ENCODE measurements around the gene FARP1. TPM values are rescaled to one million over a fixed set of nuclear protein-coding genes. Genes with fewer than 3 reads are reported as not detected.
A peak's percentile ranks its signal among the peaks of the same experiment; 100 is the strongest.

The FARP1 gene
- total RNA-seq, 1 experiment from 2014 or later, result 33.0 TPM

DNA sequence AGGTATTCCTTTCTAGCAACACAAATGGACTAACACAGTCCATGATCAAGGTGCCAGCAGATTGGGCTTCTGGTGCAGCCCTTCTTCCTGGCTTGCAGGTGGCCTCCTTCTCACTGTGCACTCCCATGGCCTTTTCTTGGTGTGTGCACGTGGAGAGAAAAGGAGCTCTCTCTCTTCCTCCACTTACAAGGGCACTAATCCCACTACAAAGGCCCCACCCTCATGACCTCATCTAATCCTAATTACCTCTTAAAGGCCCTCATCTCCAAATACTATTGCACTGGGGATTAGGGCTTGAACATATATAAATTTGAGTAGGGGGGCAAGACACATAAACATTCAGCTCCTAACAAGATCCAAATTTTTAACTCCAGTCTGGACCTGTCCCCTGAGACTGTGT, 19.7 kb upstream of the FARP1 start:
- in situ Hi-C loops (cut with HindIII; ENCODE audit: low pct_unique_long_range_greater_than_20kb, low sequenced_read_pairs), result no loop called here

DNA sequence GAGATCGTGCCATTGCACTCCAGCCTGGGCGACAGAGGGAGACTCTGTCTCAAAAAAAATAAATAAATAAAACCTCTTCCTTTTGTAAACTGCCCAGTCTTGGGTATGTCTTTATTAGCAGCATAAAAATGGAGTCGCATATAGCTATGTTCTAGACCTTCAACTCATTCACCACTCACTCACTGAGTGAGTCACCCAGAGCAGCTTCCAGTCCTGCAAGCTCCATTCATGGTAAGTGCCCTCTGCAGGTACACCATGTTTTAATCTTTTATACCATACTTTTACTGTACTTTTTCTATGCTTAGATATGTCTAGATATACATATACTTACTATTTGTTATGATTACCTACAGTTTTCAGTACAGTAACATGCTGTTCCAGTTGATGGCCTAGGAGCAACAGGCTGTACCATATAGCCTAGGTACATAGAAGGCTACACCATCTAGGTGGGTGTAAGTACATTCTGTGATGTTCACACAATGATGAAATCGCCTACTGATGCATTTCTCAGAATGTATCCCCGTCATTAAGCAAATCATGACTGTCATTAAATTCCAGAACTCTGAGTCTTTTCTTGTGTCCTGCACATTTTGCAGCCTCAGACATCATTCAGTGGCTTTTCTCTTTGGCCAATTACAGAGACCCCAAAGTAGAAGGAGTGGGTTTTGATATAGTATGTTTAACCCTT, 13.7 kb upstream of the FARP1 start:
- DNase-seq (ENCODE audit: low read depth), result no peak
- in situ Hi-C loops (cut with HindIII; ENCODE audit: low pct_unique_long_range_greater_than_20kb, low sequenced_read_pairs), result no loop called here

More for the DNA sequence above, 19.7 kb upstream of the FARP1 start:
- DNase-seq (ENCODE audit: low read depth), result no peak

GRCh38 chr13:98133946-98134345, 8.9 kb upstream of the FARP1 start:
- in situ Hi-C loops (cut with HindIII; ENCODE audit: low pct_unique_long_range_greater_than_20kb, low sequenced_read_pairs), result no loop called here
- DNase-seq (ENCODE audit: low read depth), result peak; percentile 71

DNA sequence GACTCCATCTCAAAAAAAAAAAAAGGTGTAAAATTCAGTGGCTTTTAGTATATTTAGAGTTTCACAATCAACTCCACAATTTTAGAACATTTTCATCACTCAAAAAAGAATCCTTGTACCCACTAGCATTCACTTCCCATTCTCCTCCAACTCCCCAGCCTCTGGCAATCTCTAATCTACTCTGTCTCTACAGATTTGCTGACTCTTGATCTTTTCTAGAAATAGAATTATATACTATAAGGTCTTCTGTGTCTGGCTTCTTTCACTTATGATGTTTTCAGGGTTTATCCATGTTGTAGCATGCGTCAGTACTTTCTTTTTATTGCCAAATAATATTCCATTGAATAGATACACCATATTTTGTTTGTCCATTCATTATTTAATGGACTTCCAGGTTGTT, 8.0 kb upstream of the FARP1 start:
- DNase-seq (ENCODE audit: low read depth), result no peak
- in situ Hi-C loops (cut with HindIII; ENCODE audit: low pct_unique_long_range_greater_than_20kb, low sequenced_read_pairs), result no loop called here

DNA sequence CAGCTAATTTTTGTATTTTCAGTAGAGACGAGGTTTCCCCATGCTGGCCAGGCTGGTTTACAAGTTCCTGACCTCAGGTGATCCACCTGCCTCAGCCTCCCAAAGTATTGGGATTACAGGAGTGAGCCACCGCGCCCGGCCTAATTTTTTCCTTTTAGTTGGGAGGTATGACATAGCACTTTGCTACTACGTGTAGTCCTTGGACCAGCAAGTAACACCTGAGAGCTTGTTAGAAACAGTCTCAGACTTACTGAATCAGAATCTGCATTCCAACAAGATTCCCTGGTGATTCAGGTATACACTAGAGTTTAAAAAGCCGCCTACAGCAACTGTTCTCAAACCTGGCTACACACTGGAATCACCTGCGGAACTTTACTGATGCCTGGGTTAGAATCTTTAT, 1.8 kb upstream of the FARP1 start:
- in situ Hi-C loops (cut with HindIII; ENCODE audit: low pct_unique_long_range_greater_than_20kb, low sequenced_read_pairs), result no loop called here
- DNase-seq (ENCODE audit: low read depth), result no peak

DNA sequence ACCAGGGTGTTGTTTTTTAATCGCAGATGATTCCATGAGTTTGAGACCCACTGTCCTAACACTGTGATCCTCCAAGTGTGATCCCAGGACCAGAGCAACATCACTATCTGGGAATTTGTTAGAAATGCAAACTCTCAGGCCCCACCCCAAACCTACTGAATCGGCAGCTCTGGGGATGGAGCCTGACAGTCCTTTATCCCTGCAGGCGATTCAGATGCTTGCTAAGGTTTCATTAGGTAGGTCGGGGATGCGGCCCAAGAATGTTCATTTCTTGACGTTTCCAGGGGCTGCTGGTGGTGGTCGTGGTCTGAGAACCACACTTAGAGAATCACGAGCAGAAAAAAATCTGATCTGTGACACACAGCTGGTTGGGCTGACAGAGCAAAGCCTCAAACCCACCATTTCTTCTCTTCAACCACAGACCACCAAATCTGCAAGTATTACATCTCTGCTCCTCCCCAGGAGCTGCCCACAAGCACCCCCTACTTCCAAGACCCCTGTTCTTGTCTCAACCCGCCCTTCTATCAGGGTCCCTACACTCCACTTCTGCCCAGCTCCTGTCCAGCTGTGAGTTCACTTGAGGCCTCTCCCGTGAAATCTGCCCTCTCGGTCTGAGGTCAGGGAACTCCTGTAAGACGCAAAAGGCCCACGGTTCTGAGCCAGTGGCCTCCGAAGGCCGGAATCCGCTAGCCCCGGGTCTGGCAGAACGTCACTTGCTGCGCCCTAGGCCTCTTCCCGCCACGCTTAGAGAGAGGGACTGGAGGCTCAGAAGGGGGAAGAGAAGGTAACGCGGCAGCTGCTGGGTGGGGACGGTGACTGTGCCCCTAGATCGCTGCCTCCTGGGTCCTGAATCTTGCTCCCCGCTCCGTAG, 1.1 kb upstream of the FARP1 start:
- no peak for DNase-seq (ENCODE audit: low read depth)
- in situ Hi-C loops (cut with HindIII; ENCODE audit: low pct_unique_long_range_greater_than_20kb, low sequenced_read_pairs), result no loop called here

- in situ Hi-C loops (cut with HindIII; ENCODE audit: low pct_unique_long_range_greater_than_20kb, low sequenced_read_pairs), result no loop called here
- DNase-seq (ENCODE audit: low read depth), result no peak
These were observed 261 bp downstream of the FARP1 start for GRCh38 chr13:98143157-98143553.

DNA sequence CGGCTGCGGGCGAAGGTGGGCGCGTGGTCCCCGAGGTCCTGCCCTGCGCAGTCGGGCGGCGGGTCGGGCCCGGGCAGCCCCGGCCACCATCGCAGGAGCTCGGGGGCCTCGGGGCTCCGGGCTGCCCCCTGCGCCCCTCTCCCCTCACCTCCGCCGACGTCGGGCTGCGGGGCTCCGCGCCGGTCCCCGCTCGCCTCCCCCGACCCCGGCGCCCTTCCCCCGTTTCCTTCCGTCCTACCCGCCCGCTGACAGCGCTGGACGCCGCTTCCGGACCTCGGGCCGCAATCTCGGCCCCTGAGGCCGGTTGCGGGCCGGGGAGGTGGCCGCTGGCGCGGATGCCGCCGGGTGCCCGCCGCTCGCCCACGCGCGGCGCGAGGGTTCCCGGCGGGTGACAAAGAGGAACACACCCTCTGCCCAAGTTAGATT, 720 bp downstream of the FARP1 start:
- DNase-seq (ENCODE audit: low read depth), result no peak
- in situ Hi-C loops (cut with HindIII; ENCODE audit: low pct_unique_long_range_greater_than_20kb, low sequenced_read_pairs), result no loop called here

DNA sequence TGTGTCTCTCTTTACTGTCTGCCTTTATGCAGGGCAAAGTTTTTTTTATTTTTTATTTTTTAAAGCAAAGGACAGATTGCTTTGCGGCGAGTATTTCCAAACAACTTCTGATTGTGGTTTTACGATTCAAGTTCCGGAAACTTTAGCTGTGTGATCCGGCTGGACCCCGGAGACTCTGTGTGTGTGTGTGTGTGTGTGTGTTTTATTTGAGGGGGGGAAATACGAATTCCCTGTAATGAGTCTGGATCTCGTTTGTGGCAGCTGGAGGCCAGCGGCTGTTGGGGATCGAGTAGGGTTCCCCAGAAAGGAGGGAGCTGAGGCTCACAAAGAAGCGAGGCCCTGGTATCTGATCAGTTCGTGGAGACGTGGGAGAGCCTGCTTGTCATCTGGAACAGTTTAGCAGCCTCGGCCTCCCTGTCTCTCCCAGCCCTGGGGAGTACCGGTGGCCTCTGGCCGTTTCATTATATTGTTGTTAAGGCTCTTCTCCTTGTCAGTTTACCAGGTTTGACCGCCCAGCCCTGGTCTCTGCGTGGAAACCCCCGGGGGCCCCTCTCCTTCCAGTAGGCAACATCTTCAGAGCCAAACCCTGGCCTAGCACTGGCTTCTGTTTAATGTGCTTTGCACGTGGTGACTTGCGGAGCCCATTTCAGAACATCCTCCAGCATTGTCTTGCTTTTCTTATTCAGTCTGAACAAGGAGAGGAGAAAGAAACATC, 1.3 kb downstream of the FARP1 start:
- in situ Hi-C loops (cut with HindIII; ENCODE audit: low pct_unique_long_range_greater_than_20kb, low sequenced_read_pairs), result no loop called here
- no peak for DNase-seq (ENCODE audit: low read depth)

DNA sequence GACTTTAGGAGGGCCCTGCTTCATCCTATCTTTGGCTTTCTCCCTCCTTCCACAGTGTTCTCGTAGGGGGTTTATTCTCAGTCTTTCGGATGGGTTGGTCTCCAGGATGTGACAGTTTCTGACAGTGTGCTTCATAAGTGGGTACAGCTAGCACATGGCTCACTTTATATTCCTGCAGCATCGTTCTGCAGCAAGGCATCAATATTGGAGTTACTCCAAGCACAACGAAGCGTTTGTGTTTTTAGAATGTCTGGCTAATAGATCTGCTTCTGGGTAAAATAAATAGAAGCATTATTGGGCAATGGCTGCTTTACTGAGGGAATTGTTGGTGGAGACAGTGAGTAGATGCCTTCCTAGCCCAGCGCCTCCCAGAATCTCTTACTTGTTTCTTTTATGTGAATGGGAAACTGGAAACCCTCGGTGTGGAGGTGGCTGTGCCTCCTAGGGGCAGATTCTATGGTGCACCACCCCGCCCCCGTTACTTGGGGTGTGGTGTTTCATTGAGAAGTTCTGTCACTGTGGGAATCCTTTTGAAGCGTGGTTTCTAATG, 2.0 kb downstream of the FARP1 start:
- in situ Hi-C loops (cut with HindIII; ENCODE audit: low pct_unique_long_range_greater_than_20kb, low sequenced_read_pairs), result no loop called here
- DNase-seq (ENCODE audit: low read depth), result peak; percentile 47

DNA sequence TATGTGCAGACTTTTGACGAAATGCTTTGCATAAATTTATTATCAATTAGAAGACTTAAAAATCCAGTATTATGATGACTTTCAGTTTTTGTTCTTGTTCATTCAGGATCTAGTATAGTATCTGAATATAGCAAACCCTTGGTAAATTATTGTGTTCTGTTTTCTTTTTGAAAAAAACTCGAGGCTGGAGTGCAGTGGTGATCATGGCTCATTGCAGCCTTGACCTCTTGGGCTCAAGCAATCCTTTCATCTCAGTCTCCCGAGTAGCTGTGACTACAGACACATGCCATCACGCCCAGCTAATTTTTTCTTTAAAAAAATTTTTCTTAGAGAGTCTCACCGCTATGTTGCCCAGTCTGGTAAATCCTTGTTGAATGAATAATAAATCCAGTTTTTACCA, 4.6 kb downstream of the FARP1 start:
- in situ Hi-C loops (cut with HindIII; ENCODE audit: low pct_unique_long_range_greater_than_20kb, low sequenced_read_pairs), result no loop called here
- peak; percentile 37 for DNase-seq (ENCODE audit: low read depth)

DNA sequence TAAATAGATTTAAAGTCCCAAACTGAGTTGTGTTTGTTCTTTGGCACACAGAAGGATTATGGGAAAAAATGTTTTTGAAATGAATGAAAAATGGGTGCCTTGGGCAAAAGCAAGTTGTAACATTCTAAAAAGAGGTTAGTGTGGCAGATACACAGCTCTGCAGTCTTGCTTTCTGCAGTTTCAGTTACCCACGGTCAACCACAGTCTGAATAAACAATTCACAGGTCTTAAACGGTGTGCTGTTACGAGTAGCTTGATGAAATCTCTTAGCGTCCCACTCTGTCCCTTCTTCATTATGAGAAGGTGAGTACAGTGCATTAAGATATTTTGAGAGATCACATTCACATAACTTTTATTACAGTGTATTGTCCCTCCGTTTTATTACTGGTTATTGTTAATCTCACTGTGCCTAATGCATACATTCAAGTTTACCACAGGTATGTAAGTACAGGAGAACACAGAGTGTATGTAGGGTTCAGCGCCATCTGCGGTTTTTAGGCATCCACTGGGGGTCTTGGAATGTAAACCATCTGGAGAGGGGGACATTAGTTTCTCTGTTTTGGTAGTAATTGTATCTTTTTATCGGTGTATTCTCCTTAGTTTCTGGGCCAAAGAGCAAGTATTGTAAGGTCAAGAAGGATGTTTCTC, 8.1 kb downstream of the FARP1 start:
- DNase-seq (ENCODE audit: low read depth), result no peak
- in situ Hi-C loops (cut with HindIII; ENCODE audit: low pct_unique_long_range_greater_than_20kb, low sequenced_read_pairs), result no loop called here

GRCh38 chr13:98155475-98156109, 12.7 kb downstream of the FARP1 start:
- DNase-seq (ENCODE audit: low read depth), result no peak
- in situ Hi-C loops (cut with HindIII; ENCODE audit: low pct_unique_long_range_greater_than_20kb, low sequenced_read_pairs), result no loop called here

DNA sequence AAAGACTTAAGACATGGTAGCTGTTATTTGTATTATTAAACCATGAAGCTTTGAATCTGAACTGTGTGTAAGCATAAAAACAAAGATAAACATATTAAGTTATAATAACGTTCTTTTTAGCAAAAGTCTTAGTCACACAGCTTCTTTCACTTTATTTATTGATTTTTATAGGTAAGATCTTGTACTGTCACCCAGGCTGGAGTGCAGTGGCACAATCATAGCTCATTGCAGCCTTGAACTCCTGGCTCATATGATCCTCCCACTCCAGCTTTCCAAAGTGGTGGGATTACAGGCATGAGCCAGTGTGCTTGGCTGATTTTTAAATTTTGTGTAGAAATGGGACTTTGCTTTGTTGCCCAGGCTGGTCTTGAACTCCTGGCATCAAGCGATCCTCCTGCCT, 13.4 kb downstream of the FARP1 start:
- in situ Hi-C loops (cut with HindIII; ENCODE audit: low pct_unique_long_range_greater_than_20kb, low sequenced_read_pairs), result no loop called here
- DNase-seq (ENCODE audit: low read depth), result no peak

DNA sequence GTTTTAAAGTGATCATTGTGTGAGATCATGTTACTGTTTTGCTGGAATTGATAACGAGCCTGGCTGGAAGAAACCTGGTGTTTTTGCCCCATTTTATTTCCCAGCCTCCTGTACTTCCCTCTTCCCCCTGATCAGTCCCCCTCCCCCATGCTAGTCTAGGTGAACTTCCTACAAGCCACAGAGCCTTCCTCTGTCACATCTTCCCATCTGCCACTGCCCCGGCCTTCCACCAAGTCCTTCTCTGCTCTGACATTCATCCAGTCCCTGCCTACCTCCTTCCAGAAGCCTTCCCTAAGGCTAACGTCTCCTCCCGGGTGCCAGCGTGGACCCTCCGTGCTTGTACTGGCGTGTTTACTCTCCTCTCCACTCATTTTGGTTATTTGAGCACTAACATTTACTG, 14.3 kb downstream of the FARP1 start:
- in situ Hi-C loops (cut with HindIII; ENCODE audit: low pct_unique_long_range_greater_than_20kb, low sequenced_read_pairs), result no loop called here
- DNase-seq (ENCODE audit: low read depth), result no peak

DNA sequence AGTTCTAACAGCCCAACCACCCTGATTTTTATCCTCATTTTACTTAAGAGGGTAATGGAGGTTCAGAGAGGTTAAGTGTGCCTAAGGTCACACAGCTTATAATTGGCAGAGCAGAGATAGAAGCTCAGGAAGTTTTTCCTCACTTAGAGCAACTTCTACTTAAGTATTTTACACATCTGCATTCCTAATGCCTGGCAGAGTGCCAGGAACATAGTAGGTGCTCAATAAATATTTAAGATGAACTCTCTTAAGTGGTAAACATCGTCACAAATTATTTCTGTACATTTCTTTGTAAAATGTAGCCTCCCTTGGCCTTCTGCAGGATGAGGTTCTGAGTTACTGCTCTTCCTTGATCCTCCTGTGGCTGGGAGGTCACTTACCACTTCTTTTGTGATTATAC, 14.7 kb downstream of the FARP1 start:
- DNase-seq (ENCODE audit: low read depth), result no peak
- in situ Hi-C loops (cut with HindIII; ENCODE audit: low pct_unique_long_range_greater_than_20kb, low sequenced_read_pairs), result no loop called here

DNA sequence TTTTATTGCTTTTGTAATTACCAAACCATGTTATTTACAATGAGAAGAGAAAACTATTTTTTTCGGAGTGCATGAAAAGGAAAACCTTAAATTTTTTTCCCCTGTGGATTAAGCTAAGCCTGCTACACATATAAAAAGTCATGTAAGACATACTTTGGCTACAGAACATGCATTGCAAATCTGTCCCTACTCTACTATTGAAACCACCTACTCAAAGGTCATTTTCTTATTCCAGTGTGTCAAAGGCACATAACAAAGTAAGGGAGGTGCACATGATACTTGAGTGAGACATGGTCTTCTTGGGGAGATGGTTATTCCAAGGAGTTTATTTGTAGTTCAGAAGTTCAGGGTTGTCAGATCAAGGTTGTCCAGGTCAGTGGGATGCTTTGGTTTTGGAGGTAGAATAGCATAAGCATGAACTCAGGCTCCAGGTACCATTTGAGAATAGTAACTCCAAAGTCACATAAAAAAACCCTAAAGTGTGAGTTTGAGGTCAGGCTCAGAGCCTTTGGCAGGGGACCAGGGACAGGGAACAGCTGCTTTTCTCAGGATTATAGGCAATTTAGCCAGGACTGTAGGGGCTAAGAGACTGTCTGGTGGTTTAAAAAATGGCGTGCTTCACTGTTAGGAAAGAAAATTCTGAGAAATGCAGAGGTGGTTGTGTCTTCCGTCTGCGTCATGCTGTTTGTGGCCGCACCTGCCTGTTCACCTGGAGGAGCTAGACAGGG, 15.4 kb downstream of the FARP1 start:
- in situ Hi-C loops (cut with HindIII; ENCODE audit: low pct_unique_long_range_greater_than_20kb, low sequenced_read_pairs), result no loop called here

More for the DNA sequence above, 15.4 kb downstream of the FARP1 start:
- DNase-seq (ENCODE audit: low read depth), result no peak

All from Caki2 (cell line).